ENCODE measurements around the gene SLC51B. TPM values are rescaled to one million over a fixed set of nuclear protein-coding genes. Genes with fewer than 3 reads are reported as not detected.

SLC51B gene
- total RNA-seq, 2 donors from 2014 or later = not detected

DNA sequence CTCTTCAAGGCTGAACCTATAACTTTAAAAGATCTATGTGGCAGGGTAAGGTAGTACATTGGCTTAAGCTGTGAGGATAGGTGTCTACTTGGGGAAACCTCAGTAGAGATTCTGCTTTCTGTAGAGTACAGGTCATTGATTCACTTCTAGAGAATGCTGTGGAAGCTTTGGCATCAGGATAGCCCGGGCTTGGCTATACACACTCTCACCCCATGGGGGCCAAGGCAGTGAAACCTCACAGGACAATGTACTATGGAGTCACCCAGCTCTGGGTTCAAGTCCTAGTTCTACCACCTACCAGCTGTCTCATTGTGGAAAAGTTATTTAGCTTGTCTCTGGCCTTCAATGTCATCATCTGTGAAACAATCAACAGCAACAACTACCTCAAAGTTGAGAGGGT, 24.8 kb upstream of the SLC51B start:
- no peak for DNase-seq
- H3K4me3 Mint-ChIP-seq = no peak overlapping the region
- no peaks in the 10 kb centered on the region for H3K4me1 ChIP-seq (ENCODE audit: control insufficient read depth, insufficient read depth, low read length)
- no peak overlapping the region for H3K27ac ChIP-seq (ENCODE audit: low read depth, low read length)
- H3K36me3 Mint-ChIP-seq (ENCODE audit: low read depth) = peaks cover 45% of the 10 kb centered on the region
- H3K27me3 ChIP-seq (ENCODE audit: control insufficient read depth, insufficient read depth, low read length, poor library complexity, severe bottlenecking) = no peaks in the 10 kb centered on the region
- no peak overlapping the region for H3K4me3 ChIP-seq (ENCODE audit: low read length)
- H3K4me1 Mint-ChIP-seq = no peaks in the 10 kb centered on the region
- 86 to 90% methylated on average over 1 of the region's 1 CpG for WGBS, 2 experiments (ENCODE audit: insufficient coverage in 1 of 2, insufficient read length in 1 of 2)
- H3K27me3 Mint-ChIP-seq (ENCODE audit: insufficient read depth) = no peaks in the 10 kb centered on the region
- peak; percentile 42 for TF ChIP-seq CTCF (conservative IDR thresholded peaks at IDR 0.05)
- no peak overlapping the region for H3K27ac Mint-ChIP-seq
- no peak overlapping the region for H3K9ac ChIP-seq (ENCODE audit: extremely low read depth, low read length, poor library complexity, severe bottlenecking)
- no peaks in the 10 kb centered on the region for H3K9me3 ChIP-seq (ENCODE audit: control insufficient read depth, low read length)
- H3K9me3 Mint-ChIP-seq = no peaks in the 10 kb centered on the region
- H3K36me3 ChIP-seq (ENCODE audit: control insufficient read depth, insufficient read depth, low read length) = peaks cover 50% of the 10 kb centered on the region

DNA sequence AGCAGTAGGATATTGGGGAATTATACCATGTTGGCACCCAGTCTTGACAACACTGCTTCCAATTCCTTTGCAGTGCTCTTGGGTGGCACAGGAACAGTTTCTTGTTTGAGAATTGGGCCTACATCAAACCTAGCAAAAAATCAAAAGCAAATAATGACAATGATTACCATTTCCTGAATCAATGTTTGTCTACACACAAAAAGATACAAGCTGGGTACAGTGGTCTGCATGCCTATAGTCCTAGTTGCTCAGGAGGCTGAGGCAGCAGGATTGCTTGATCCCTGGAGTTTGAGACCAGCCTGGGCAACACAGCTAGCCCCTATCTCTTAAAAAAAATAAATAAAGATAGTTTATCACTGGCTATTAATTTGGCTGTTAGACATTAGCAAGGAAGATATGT, 23.7 kb upstream of the SLC51B start:
- no peak overlapping the region for H3K27ac Mint-ChIP-seq
- H3K4me1 Mint-ChIP-seq = no peaks in the 10 kb centered on the region
- H3K9ac ChIP-seq (ENCODE audit: extremely low read depth, low read length, poor library complexity, severe bottlenecking) = no peak overlapping the region
- H3K36me3 ChIP-seq (ENCODE audit: control insufficient read depth, insufficient read depth, low read length) = peaks cover 45% of the 10 kb centered on the region
- H3K4me3 ChIP-seq (ENCODE audit: low read length) = no peak overlapping the region
- H3K27me3 ChIP-seq (ENCODE audit: control insufficient read depth, insufficient read depth, low read length, poor library complexity, severe bottlenecking) = no peaks in the 10 kb centered on the region
- H3K4me3 Mint-ChIP-seq = no peak overlapping the region
- TF ChIP-seq CTCF (conservative IDR thresholded peaks at IDR 0.05) = no peak
- H3K4me1 ChIP-seq (ENCODE audit: control insufficient read depth, insufficient read depth, low read length) = no peaks in the 10 kb centered on the region
- no peaks in the 10 kb centered on the region for H3K27me3 Mint-ChIP-seq (ENCODE audit: insufficient read depth)
- no peak for DNase-seq
- H3K9me3 ChIP-seq (ENCODE audit: control insufficient read depth, low read length) = no peaks in the 10 kb centered on the region
- H3K9me3 Mint-ChIP-seq = no peaks in the 10 kb centered on the region
- no peak overlapping the region for H3K27ac ChIP-seq (ENCODE audit: low read depth, low read length)
- H3K36me3 Mint-ChIP-seq (ENCODE audit: low read depth) = peaks cover 43% of the 10 kb centered on the region

DNA sequence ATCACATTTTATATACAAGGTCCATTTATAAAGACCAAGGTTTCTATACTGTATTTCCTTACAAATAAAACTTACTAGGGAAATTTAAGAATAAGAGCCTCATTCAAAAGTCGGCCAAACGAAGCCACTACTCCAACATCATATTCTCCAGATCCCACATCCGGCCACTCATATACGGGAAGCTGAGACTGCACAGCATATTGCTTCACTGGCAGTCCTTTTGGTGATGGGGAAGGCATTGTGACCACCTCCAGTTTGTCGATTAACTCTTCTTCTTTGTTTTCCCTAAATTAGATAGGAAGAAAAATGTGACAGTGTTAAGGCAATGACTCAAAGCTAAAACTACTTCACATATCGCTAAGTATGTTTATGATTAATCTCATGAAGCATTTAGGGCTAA, 18.4 kb upstream of the SLC51B start:
- Histone ChIP-seq H3K4me3 (ENCODE audit: low read length) (no peak overlapping the region), H3K36me3 (ENCODE audit: control insufficient read depth, insufficient read depth, low read length) (peaks cover 9% of the 10 kb centered on the region), H3K9ac (ENCODE audit: extremely low read depth, low read length, poor library complexity, severe bottlenecking) (no peak overlapping the region), H3K9me3 (ENCODE audit: control insufficient read depth, low read length) (no peaks in the 10 kb centered on the region), H3K4me1 (ENCODE audit: control insufficient read depth, insufficient read depth, low read length) (no peaks in the 10 kb centered on the region), H3K27me3 (ENCODE audit: control insufficient read depth, insufficient read depth, low read length, poor library complexity, severe bottlenecking) (no peaks in the 10 kb centered on the region), H3K27ac (ENCODE audit: low read depth, low read length) (no peak overlapping the region)
- no peaks in the 10 kb centered on the region for H3K9me3 Mint-ChIP-seq
- peaks cover 9% of the 10 kb centered on the region for H3K4me1 Mint-ChIP-seq
- TF ChIP-seq CTCF (conservative IDR thresholded peaks at IDR 0.05) = no peak
- no peak for DNase-seq
- WGBS, 2 experiments (ENCODE audit: insufficient coverage in 1 of 2, insufficient read length in 1 of 2) = 91 to 100% methylated on average over 2 to 5 of the region's 6 CpGs
- no peak overlapping the region for H3K27ac Mint-ChIP-seq
- no peak overlapping the region for H3K4me3 Mint-ChIP-seq
- peaks cover 26% of the 10 kb centered on the region for H3K36me3 Mint-ChIP-seq (ENCODE audit: low read depth)
- peaks cover 5% of the 10 kb centered on the region for H3K27me3 Mint-ChIP-seq (ENCODE audit: insufficient read depth)
